DMS 273 (cell line): ENCODE measurements around the gene AGA.

Source experiments
- DNase-seq: peaks from one replicate; lab custom pipeline; 2025; ENCODE audit not compliant: unreplicated experiment; lab: John Stamatoyannopoulos, UW

The AGA gene

DNA sequence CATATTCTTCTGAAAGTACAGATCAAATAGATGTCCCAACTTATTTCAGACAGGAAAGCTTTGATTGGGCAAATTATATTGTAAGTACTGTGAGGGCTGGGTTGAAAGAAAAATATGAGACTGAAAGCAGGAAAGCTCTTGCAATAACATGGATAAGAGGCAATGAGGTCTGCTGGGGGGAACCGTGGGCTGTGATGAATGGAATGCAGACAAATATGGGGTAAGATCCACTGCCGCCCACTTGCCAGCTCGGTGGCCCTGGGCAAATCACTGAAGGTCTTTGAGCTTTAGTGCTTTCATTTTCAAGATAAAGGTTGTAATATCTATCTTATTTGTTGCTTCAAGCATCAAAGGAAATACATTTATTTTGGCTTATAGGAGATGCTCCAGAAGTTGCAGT, 51.0 kb downstream of the AGA start:
- no peak for DNase-seq

DNA sequence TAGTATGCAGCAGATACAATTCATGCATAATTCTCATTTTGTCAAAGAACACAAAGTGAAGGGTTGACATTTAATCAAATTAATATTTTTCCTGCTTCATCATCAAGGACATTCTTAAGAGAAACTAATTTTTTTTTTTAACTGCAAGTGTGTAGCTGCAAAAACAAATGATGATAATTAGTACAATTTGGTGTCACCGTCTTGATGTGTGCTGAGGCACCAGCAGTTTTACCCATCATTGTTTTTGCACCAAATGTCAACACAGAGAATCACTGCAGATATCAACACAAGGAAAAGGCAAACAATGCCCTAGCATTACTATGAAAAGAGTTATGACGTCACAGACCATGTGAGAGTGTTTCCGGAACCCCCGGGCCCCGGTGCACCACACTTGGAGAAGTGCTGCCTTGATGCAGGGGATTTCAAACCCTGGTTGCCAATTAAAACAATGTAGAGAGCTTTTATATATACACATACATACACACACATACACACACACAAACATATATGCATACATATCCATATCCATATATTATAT, 55.9 kb downstream of the AGA start:
- DNase-seq, result no peak

DNA sequence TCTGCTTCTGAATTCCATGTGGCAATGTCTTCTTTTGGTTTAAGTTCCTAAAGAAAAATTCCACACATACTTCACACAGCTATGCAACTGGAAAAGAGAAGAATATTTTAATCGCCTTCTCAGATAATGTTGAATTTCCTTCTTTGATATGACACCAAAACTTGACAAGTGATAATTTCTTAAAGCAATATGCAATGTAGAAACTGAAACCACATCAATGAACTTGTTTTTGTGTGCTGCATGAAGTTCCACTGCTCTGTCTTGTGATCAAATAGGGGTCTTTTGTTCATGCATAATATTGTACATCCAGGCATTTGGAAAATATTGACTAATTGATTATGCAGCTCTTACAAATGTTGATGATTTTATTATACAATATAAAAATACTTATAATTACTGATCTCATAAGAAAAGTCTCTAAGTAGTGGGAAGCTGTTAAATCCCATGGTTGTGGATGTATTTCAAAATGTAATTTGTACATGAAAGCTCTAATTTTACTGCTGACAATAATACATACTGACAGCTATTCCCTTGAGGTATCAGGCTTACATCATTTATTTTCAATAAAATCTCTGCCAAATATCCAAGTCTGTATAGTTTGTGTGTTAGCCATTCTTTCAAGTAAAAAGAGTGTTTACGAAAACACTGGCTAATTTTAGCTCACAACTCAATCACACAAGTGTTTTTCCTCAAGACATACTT, 56.5 kb downstream of the AGA start:
- DNase-seq, result no peak

DNA sequence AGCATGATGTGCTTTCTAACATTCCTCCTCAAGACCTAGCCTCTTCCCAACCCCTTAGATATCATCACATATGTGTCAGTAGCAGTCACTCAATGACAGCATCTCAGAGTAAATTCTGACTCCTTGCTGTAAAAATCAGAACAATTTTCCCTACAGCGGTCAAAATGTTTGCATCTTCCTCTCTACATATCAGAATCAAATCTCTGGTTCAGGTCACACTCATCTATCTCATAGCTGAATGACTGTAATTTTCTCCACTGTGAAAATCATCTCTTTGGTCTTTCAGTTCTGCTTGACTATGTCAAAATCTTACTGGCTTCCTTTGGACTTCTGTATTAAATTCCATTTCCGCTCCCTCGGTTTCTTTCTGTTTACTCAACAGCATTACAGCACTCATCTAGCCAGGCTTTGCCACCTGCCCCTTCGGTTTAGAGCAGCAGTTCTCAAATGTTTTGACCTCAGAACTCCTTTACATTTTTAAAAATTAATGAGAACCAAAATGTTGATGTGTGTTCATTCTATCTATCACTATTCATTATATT, 57.3 kb downstream of the AGA start:
- no peak for DNase-seq

DNA sequence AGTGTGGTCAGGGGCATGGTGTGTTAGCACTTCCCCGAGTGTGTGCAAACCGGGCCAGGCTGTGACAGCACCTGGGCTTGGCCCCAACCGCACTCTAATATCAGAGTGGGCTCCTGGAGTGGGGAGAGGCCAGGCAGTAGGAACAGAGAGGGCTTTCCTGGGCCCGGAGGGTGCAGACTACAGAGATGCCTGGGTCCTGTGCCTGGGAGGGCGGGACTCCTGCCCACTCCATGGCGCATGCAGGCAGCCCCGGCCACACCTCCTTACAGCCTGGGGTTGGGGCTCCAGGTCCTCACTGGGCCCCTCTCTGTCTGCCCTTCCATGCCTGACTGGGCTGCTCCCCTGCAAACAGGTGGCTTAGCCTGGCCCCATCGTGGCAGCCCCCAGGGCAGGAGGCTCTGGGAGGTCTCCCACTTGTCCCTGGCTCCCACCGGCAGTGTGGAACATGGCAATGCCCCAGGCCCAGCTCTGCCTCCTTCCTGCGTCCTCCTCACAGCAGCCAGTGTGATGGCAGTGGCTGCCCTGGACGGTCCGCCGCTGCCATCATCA, 60.4 kb downstream of the AGA start:
- DNase-seq, result no peak
